AG08396 (cell line): ENCODE results near the gene GNG2.
A peak's percentile ranks its signal among the peaks of the same experiment; 100 is the strongest.

Source experiments
- DNase-seq: peaks from one replicate; pipeline ENCODE4 v3.0.0; 2012; ENCODE audit warnings: low spot score, mixed read lengths

The GNG2 gene

GRCh38 chr14:51860164-51860824 lies at the start of gene GNG2:
Gene GNG2 (plus strand): TSS chr14:51860612. CDS start chr14:51950679, 90,067 bp downstream.
- peak; percentile 71 for DNase-seq

GRCh38 chr14:51811706-51812105 lies 48.7 kb upstream of the GNG2 start:
- DNase-seq = no peak

GRCh38 chr14:51816031-51816430 lies 44.4 kb upstream of the GNG2 start:
- no peak for DNase-seq

- no peak for DNase-seq
Observed at GRCh38 chr14:51817326-51817725, 43.1 kb upstream of the GNG2 start.

GRCh38 chr14:51818748-51819380 lies 41.5 kb upstream of the GNG2 start:
- DNase-seq = no peak

GRCh38 chr14:51821822-51822221 lies 38.6 kb upstream of the GNG2 start:
- DNase-seq = peak; percentile 35

GRCh38 chr14:51822499-51822898 lies 37.9 kb upstream of the GNG2 start:
- no peak for DNase-seq

GRCh38 chr14:51823706-51824105 lies 36.7 kb upstream of the GNG2 start:
- DNase-seq = no peak

GRCh38 chr14:51824191-51824590 lies 36.2 kb upstream of the GNG2 start:
- DNase-seq = no peak

GRCh38 chr14:51825926-51826325 lies 34.5 kb upstream of the GNG2 start:
- no peak for DNase-seq

GRCh38 chr14:51828017-51828797 lies 32.2 kb upstream of the GNG2 start:
- peak; percentile 68 for DNase-seq

GRCh38 chr14:51834240-51834639 lies 26.2 kb upstream of the GNG2 start:
- DNase-seq = no peak

GRCh38 chr14:51836417-51836816 lies 24.0 kb upstream of the GNG2 start:
- no peak for DNase-seq

- no peak for DNase-seq
Observed at GRCh38 chr14:51844081-51844881, 16.1 kb upstream of the GNG2 start.

- DNase-seq = no peak
Observed at GRCh38 chr14:51845811-51846210, 14.6 kb upstream of the GNG2 start.

GRCh38 chr14:51846631-51847488 lies 13.6 kb upstream of the GNG2 start:
- no peak for DNase-seq

GRCh38 chr14:51847489-51847796 lies 13.0 kb upstream of the GNG2 start:
- no peak for DNase-seq

- no peak for DNase-seq
Observed at GRCh38 chr14:51848120-51848519, 12.3 kb upstream of the GNG2 start.

GRCh38 chr14:51849097-51849496 lies 11.3 kb upstream of the GNG2 start:
- DNase-seq = no peak

- no peak for DNase-seq
Observed at GRCh38 chr14:51850651-51851050, 9.8 kb upstream of the GNG2 start.

- no peak for DNase-seq
Observed at GRCh38 chr14:51852541-51852940, 7.9 kb upstream of the GNG2 start.

GRCh38 chr14:51855234-51855633 lies 5.2 kb upstream of the GNG2 start:
- peak; percentile 23 for DNase-seq
